ENCODE data around the gene IGSF5. TPM values are rescaled to one million over a fixed set of nuclear protein-coding genes. Genes with fewer than 3 reads are reported as not detected.

Gene IGSF5
- total RNA-seq, 1 experiment from 2014 or later: 0.18 TPM

GRCh38 chr21:39712976-39713375, 32.0 kb upstream of the IGSF5 start:
- H3K9me3 ChIP-seq: no peaks in the 10 kb centered on the region
- H3K36me3 ChIP-seq (ENCODE audit: control insufficient read depth, insufficient read depth, low read length): no peaks in the 10 kb centered on the region
- H3K4me3 Mint-ChIP-seq (ENCODE audit: unreplicated experiment): no peak overlapping the region
- peak; percentile 22 to 44 for TF ChIP-seq CTCF (IDR thresholded peaks at IDR 0.05; ENCODE audit: insufficient read depth in 1 of 2, low read depth in 1 of 2, low read length in 1 of 2, severe bottlenecking in 1 of 2, unreplicated experiment in 1 of 2)
- no peaks in the 10 kb centered on the region for H3K4me1 ChIP-seq
- ChIA-PET CTCF (no interaction called here), POLR2A (no interaction called here)
- no peak overlapping the region for H3K27ac Mint-ChIP-seq (ENCODE audit: unreplicated experiment)
- H3K9me3 Mint-ChIP-seq (ENCODE audit: unreplicated experiment): no peaks in the 10 kb centered on the region
- peak; percentile 22 to 43 for DNase-seq
- intact Hi-C loops (cut with micrococcal nuclease; ENCODE audit: unreplicated experiment): no loop called here
- BruUV-seq (replicated peaks): no TSS peak
- H3K4me3 ChIP-seq (ENCODE audit: low read depth, low read length): no peak overlapping the region
- H3K27me3 ChIP-seq (replicated peaks; ENCODE audit: control insufficient read depth, insufficient read depth, low read length): no peaks in the 10 kb centered on the region
- peaks cover 8% of the 10 kb centered on the region for H3K27me3 Mint-ChIP-seq (ENCODE audit: insufficient read depth, unreplicated experiment)
- H3K36me3 Mint-ChIP-seq (ENCODE audit: insufficient read depth, unreplicated experiment): no peaks in the 10 kb centered on the region
- peaks cover 6% of the 10 kb centered on the region for H3K4me1 Mint-ChIP-seq (ENCODE audit: low read depth, unreplicated experiment)

- intact Hi-C loops (cut with micrococcal nuclease; ENCODE audit: unreplicated experiment): no loop called here
- no peak for DNase-seq
- ChIA-PET POLR2A (no interaction called here), CTCF (interaction anchor here (1.1 kb wide), 1 partner anchor 196 kb away, joined by 5 read pairs; no protein-coding TSS in a partner anchor)
- BruUV-seq (replicated peaks): no TSS peak
- H3K27me3 Mint-ChIP-seq (ENCODE audit: insufficient read depth, unreplicated experiment): peaks cover 8% of the 10 kb centered on the region
- no peak overlapping the region for H3K4me3 ChIP-seq (ENCODE audit: low read depth, low read length)
- no peaks in the 10 kb centered on the region for H3K9me3 Mint-ChIP-seq (ENCODE audit: unreplicated experiment)
- no peaks in the 10 kb centered on the region for H3K4me1 ChIP-seq
- H3K36me3 ChIP-seq (ENCODE audit: control insufficient read depth, insufficient read depth, low read length): no peaks in the 10 kb centered on the region
- no peaks in the 10 kb centered on the region for H3K36me3 Mint-ChIP-seq (ENCODE audit: insufficient read depth, unreplicated experiment)
- H3K4me3 Mint-ChIP-seq (ENCODE audit: unreplicated experiment): no peak overlapping the region
- H3K9me3 ChIP-seq: no peaks in the 10 kb centered on the region
- no peaks in the 10 kb centered on the region for H3K27me3 ChIP-seq (replicated peaks; ENCODE audit: control insufficient read depth, insufficient read depth, low read length)
- no peak overlapping the region for H3K27ac Mint-ChIP-seq (ENCODE audit: unreplicated experiment)
- peaks cover 6% of the 10 kb centered on the region for H3K4me1 Mint-ChIP-seq (ENCODE audit: low read depth, unreplicated experiment)
- TF ChIP-seq CTCF (IDR thresholded peaks at IDR 0.05; ENCODE audit: insufficient read depth in 1 of 2, low read depth in 1 of 2, low read length in 1 of 2, severe bottlenecking in 1 of 2, unreplicated experiment in 1 of 2): no peak
These were observed 31.1 kb upstream of the IGSF5 start for GRCh38 chr21:39713905-39714304.

- Histone ChIP-seq H3K36me3 (ENCODE audit: control insufficient read depth, insufficient read depth, low read length) (no peaks in the 10 kb centered on the region), H3K4me1 (no peaks in the 10 kb centered on the region), H3K27me3 (replicated peaks; ENCODE audit: control insufficient read depth, insufficient read depth, low read length) (no peaks in the 10 kb centered on the region), H3K4me3 (ENCODE audit: low read depth, low read length) (no peak overlapping the region), H3K9me3 (no peaks in the 10 kb centered on the region)
- Mint-ChIP-seq H3K27ac (ENCODE audit: unreplicated experiment) (no peak overlapping the region), H3K36me3 (ENCODE audit: insufficient read depth, unreplicated experiment) (no peaks in the 10 kb centered on the region), H3K4me1 (ENCODE audit: low read depth, unreplicated experiment) (peaks cover 6% of the 10 kb centered on the region), H3K27me3 (ENCODE audit: insufficient read depth, unreplicated experiment) (peaks cover 8% of the 10 kb centered on the region), H3K9me3 (ENCODE audit: unreplicated experiment) (no peaks in the 10 kb centered on the region), H3K4me3 (ENCODE audit: unreplicated experiment) (no peak overlapping the region)
- DNase-seq: no peak
- no TSS peak for BruUV-seq (replicated peaks)
- no peak for TF ChIP-seq CTCF (IDR thresholded peaks at IDR 0.05; ENCODE audit: insufficient read depth in 1 of 2, low read depth in 1 of 2, low read length in 1 of 2, severe bottlenecking in 1 of 2, unreplicated experiment in 1 of 2)
- ChIA-PET CTCF (interaction anchor here (1.1 kb wide), 1 partner anchor 196 kb away, joined by 5 read pairs; no protein-coding TSS in a partner anchor), POLR2A (no interaction called here)
- intact Hi-C loops (cut with micrococcal nuclease; ENCODE audit: unreplicated experiment): no loop called here
These were observed 30.7 kb upstream of the IGSF5 start for GRCh38 chr21:39714331-39714730.

All from Caco-2 (cell line).